SK-N-SH treated with all-trans-retinoic acid at 6 μM for 48 hours (cell line): Measurements from ENCODE around the gene KRABD2.

Experiments
- ARNTL ChIP-seq: fragments of 450-650 bp; formaldehyde crosslinking; IDR thresholded peaks from 2 replicates; pipeline ENCODE4 v1.5.0; 2020; ENCODE audit warnings: low read depth, mild to moderate bottlenecking, moderate library complexity, borderline replicate concordance
- GLIS3 ChIP-seq: fragments of 250-450 bp; sonication (Bioruptor Pico); IDR thresholded peaks from 2 replicates; pipeline ENCODE4 v1.5.0; 2020; ENCODE audit warnings: mild to moderate bottlenecking, moderate library complexity
- RARB ChIP-seq: fragments of 250-450 bp; sonication (Bioruptor Pico); IDR thresholded peaks from 2 replicates; pipeline ENCODE4 v1.8.0; 2021; ENCODE audit warnings: mild to moderate bottlenecking, moderate library complexity
- SNAI2 ChIP-seq: fragments of 250-450 bp; sonication (Bioruptor Pico); IDR thresholded peaks from 2 replicates; pipeline ENCODE4 v1.5.0; 2020; ENCODE audit warnings: mild to moderate bottlenecking, moderate library complexity
- ZFP30 ChIP-seq: fragments of 450-650 bp; formaldehyde crosslinking; IDR thresholded peaks from 2 replicates; pipeline ENCODE4 v1.5.0; 2022; ENCODE audit warnings: mild to moderate bottlenecking, moderate library complexity
- ZNF8 ChIP-seq: fragments of 450-650 bp; formaldehyde crosslinking; IDR thresholded peaks from 2 replicates; pipeline ENCODE4 v1.5.0; 2020; ENCODE audit warnings: mild to moderate bottlenecking, moderate library complexity
- TF ChIP-seq, protein P1 (sequence below): fragments of 250-450 bp; sonication (Bioruptor Pico); IDR thresholded peaks from 2 replicates; pipeline ENCODE4 v1.8.0; 2020; ENCODE audit warnings: mild to moderate bottlenecking, moderate library complexity, borderline replicate concordance
- TF ChIP-seq, protein P2 (sequence below): fragments of 250-450 bp; sonication (Bioruptor Pico); IDR thresholded peaks from 2 replicates; pipeline ENCODE4 v1.8.0; 2021; ENCODE audit warnings: low read depth, mild to moderate bottlenecking, moderate library complexity, borderline replicate concordance

DNA sequence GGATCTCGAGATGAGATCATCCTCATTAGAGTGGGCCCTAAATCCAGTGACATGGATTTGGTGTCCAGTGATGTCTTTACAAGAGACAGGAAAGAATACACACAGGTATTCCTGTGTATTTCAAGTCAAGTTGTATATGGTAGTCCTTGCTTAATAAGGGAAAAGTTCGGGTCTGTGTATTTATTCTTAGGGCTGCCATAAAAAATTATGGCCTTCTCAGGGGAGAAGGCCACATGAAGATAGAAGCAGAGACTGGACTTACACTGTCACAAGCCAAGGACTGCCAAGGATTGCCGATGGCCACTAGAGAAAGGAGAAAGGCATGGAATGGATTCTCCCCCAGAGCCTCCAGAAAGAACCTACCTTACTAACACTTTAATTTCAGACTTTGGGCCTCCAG lies 8.3 kb downstream of the KRABD2 start:
- TF ChIP-seq, protein P1, sequence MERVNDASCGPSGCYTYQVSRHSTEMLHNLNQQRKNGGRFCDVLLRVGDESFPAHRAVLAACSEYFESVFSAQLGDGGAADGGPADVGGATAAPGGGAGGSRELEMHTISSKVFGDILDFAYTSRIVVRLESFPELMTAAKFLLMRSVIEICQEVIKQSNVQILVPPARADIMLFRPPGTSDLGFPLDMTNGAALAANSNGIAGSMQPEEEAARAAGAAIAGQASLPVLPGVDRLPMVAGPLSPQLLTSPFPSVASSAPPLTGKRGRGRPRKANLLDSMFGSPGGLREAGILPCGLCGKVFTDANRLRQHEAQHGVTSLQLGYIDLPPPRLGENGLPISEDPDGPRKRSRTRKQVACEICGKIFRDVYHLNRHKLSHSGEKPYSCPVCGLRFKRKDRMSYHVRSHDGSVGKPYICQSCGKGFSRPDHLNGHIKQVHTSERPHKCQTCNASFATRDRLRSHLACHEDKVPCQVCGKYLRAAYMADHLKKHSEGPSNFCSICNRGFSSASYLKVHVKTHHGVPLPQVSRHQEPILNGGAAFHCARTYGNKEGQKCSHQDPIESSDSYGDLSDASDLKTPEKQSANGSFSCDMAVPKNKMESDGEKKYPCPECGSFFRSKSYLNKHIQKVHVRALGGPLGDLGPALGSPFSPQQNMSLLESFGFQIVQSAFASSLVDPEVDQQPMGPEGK (CRISPR knock-in tag) = no peak
- no peak for TF ChIP-seq ARNTL (CRISPR knock-in tag)
- no peak for TF ChIP-seq SNAI2 (CRISPR knock-in tag)
- TF ChIP-seq ZFP30 (CRISPR knock-in tag) = no peak
- TF ChIP-seq, protein P2, sequence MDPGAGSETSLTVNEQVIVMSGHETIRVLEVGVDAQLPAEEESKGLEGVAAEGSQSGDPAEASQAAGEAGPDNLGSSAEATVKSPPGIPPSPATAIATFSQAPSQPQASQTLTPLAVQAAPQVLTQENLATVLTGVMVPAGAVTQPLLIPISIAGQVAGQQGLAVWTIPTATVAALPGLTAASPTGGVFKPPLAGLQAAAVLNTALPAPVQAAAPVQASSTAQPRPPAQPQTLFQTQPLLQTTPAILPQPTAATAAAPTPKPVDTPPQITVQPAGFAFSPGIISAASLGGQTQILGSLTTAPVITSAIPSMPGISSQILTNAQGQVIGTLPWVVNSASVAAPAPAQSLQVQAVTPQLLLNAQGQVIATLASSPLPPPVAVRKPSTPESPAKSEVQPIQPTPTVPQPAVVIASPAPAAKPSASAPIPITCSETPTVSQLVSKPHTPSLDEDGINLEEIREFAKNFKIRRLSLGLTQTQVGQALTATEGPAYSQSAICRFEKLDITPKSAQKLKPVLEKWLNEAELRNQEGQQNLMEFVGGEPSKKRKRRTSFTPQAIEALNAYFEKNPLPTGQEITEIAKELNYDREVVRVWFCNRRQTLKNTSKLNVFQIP = no peak
- TF ChIP-seq ZNF8 = no peak
- no peak for TF ChIP-seq RARB (CRISPR knock-in tag)
- TF ChIP-seq GLIS3 (CRISPR knock-in tag) = no peak
